ENCODE measurements around the gene PLA2G12A. TPM values are rescaled to one million over a fixed set of nuclear protein-coding genes. Genes with fewer than 3 reads are reported as not detected.

Gene PLA2G12A
- total and polyA plus RNA-seq, 2 donors (not counting 3 experiments of a cell fraction or from before 2014, with no cell fraction given): 21.6 to 27.1 TPM

- Histone ChIP-seq H3K4me3 (replicated peaks in 1 of 3; ENCODE audit: insufficient read depth in 1 of 3, low read depth in 1 of 3, low read length in 3 of 3) (no peak overlapping the region), H3K9ac (replicated peaks; ENCODE audit: extremely low read depth, insufficient read depth, low read length) (no peak overlapping the region), H3K9me1 (replicated peaks; ENCODE audit: control insufficient read depth, extremely low read depth, insufficient read depth, low read length) (no peaks in the 10 kb centered on the region), H2AFZ (ENCODE audit: low read depth, low read length) (no peak overlapping the region), H3K9me3 (replicated peaks; ENCODE audit: control insufficient read depth, insufficient read depth, low read length) (no peaks in the 10 kb centered on the region), H4K20me1 (replicated peaks; ENCODE audit: control insufficient read depth, extremely low read depth, insufficient read depth, low read length) (no peaks in the 10 kb centered on the region), H3K27ac (ENCODE audit: insufficient read depth, low read depth, low read length) (no peak overlapping the region), H3K27me3 (ENCODE audit: control insufficient read depth in 2 of 2, insufficient read depth in 2 of 2, low read length in 2 of 2) (no peaks in the 10 kb centered on the region), H3K4me1 (ENCODE audit: control insufficient read depth, extremely low read depth, insufficient read depth, low read length) (no peaks in the 10 kb centered on the region), H3K4me2 (ENCODE audit: insufficient read depth, low read length) (no peak overlapping the region), H3K36me3 (ENCODE audit: control insufficient read depth in 2 of 2, extremely low read depth in 1 of 2, insufficient read depth in 2 of 2, low read length in 2 of 2) (no peaks in the 10 kb centered on the region), H3K79me2 (ENCODE audit: control insufficient read depth, insufficient read depth, low read length) (no peaks in the 10 kb centered on the region)
- DNase-seq (ENCODE audit: low read depth, low spot score): no peak
- ChIA-PET CTCF (interaction anchor here (1.0 to 1.1 kb wide), 2 partner anchors 10 to 230 kb away, joined by 3 to 4 read pairs; no protein-coding TSS in a partner anchor), POLR2A (no interaction called here)
- dilution Hi-C loops (cut with MboI; ENCODE audit: extremely low pct_ligation_motif_present, low sequenced_read_pairs): no loop called here
- FAIRE-seq: no peak
- intact Hi-C loops (cut with micrococcal nuclease): no loop called here
- no TSS peak for BruUV-seq (replicated peaks)
- TF ChIP-seq JUN (IDR thresholded peaks at IDR 0.05; ENCODE audit: borderline replicate concordance, insufficient read depth, insufficient read length, low read depth) (no peak), GATA2 (IDR thresholded peaks at IDR 0.05; ENCODE audit: insufficient read depth, insufficient read length, low read depth, low read length) (no peak), POLR2A (IDR thresholded peaks at IDR 0.05; ENCODE audit: low read depth, low read length) (no peak), POLR2AphosphoS5 (IDR thresholded peaks at IDR 0.05; ENCODE audit: insufficient read depth, low read depth, low read length) (no peak), EZH2 (IDR thresholded peaks at IDR 0.05; ENCODE audit: borderline replicate concordance, low read depth, low read length, severe bottlenecking) (no peak), MYC (IDR thresholded peaks at IDR 0.05; ENCODE audit: low read depth, low read length) (no peak), CTCF (IDR thresholded peaks at IDR 0.05; ENCODE audit: extremely low read depth in 1 of 2, insufficient read depth in 1 of 2, low read depth in 1 of 2, low read length in 2 of 2) (no peak), MAX (IDR thresholded peaks at IDR 0.05; ENCODE audit: insufficient read depth, insufficient read length) (no peak), FOS (IDR thresholded peaks at IDR 0.05; ENCODE audit: borderline replicate concordance, insufficient read depth, low read length) (no peak)
Measured at GRCh38 chr4:109662771-109663170, 67.1 kb downstream of the PLA2G12A start.

Measured in endothelial cell of umbilical vein (primary cell).